Upper lobe of left lung (tissue), 4 donors: Measurements from ENCODE around the gene PGGT1B.

Source experiments
- CTCF ChIP-seq, 6 experiments: fragments of 450-650 bp in 4 of 6; fragments of 200-600 bp in 2 of 6; sonication (generic) in 2 of 6; IDR thresholded peaks; one replicate each; pipeline ENCODE4 v1.5.1; 2016 to 2019; ENCODE audit warnings: antibody characterized with exemption in 6 of 6
- POLR2A ChIP-seq, 4 donors: fragments of 450-650 bp; IDR thresholded peaks; one replicate each; pipeline ENCODE4 v1.5.1; 2016 to 2017; ENCODE audit warnings: antibody characterized with exemption in 4 of 4, mild to moderate bottlenecking in 2 of 4
- POLR2AphosphoS5 ChIP-seq, 2 donors: sonication (generic); formaldehyde crosslinking; IDR thresholded peaks; one replicate each; pipeline ENCODE4 v1.5.1; 2017; ENCODE audit warnings: antibody characterized with exemption in 2 of 2

GRCh38 chr5:115267617-115268016 lies 4.9 kb upstream of the PGGT1B start:
- TF ChIP-seq CTCF (IDR thresholded peaks at IDR 0.05): no peak
- no peak for TF ChIP-seq POLR2AphosphoS5 (IDR thresholded peaks at IDR 0.05)
- no peak for TF ChIP-seq POLR2A (IDR thresholded peaks at IDR 0.05)
